SK-N-SH (cell line): ENCODE results near the gene PPP1R1B. TPM values are rescaled to one million over a fixed set of nuclear protein-coding genes. Genes with fewer than 3 reads are reported as not detected.

Experiments
- CTCF ChIA-PET: fragments of 300-600, 350-600 bp; formaldehyde crosslinking; extraction: SDS; loops from one replicate; lab custom pipeline; 2021; lab: Yijun Ruan, JAX
- POLR2A ChIA-PET: fragments of 350-600 bp; sonication (Branson Sonifier 250); formaldehyde crosslinking; extraction: SDS; loops from one replicate; lab custom pipeline; 2020; ENCODE audit warnings: antibody characterized with exemption, inconsistent platforms; lab: Yijun Ruan, JAX
- DNase-seq: peaks from one replicate; pipeline ENCODE4 v3.0.0; 2012
- H2AFZ ChIP-seq: fragments of 200-600 bp; sonication (generic); 2 replicates; pipeline ENCODE4 v1.8.1; 2016; ENCODE audit warnings: antibody characterized with exemption, mild to moderate bottlenecking, low read depth
- H3F3A ChIP-seq: fragments of 200-600 bp; sonication (generic); replicated peaks from 2 replicates; pipeline ENCODE3; 2016; ENCODE audit warnings: antibody characterized with exemption, mild to moderate bottlenecking; ENCODE audit not compliant: insufficient read depth
- H3K27ac ChIP-seq, 2 experiments: fragments of 200-500 bp in 1 of 2; fragments of 200-600 bp in 1 of 2; sonication (Bioruptor generic) in 1 of 2; sonication (generic), shearing (Covaris generic) in 1 of 2; 2 replicates each; pipeline versions ENCODE4 v1.5.1 to v1.6.1; 2014 to 2016; ENCODE audit warnings: low read depth in 2 of 2, inconsistent platforms in 1 of 2, low read length in 1 of 2, mild to moderate bottlenecking in 1 of 2, mixed read lengths in 1 of 2
- H3K27me3 ChIP-seq: fragments of 200-600 bp; sonication (generic), shearing (Covaris generic); 2 replicates; pipeline ENCODE4 v1.6.1; 2016; ENCODE audit warnings: mixed run types; ENCODE audit not compliant: insufficient read depth
- H3K36me3 ChIP-seq, 2 experiments: fragments of 200-500 bp in 1 of 2; fragments of 200-600 bp in 1 of 2; sonication (Bioruptor generic) in 1 of 2; sonication (generic) in 1 of 2; replicated peaks in 1 of 2; 2 replicates each; pipeline versions ENCODE3 to v1.5.1; 2014 to 2016; ENCODE audit warnings: low read length in 1 of 2, mild to moderate bottlenecking in 1 of 2; ENCODE audit not compliant: insufficient read depth in 2 of 2, control insufficient read depth in 1 of 2
- H3K4me1 ChIP-seq, 2 experiments: fragments of 200-500 bp in 1 of 2; fragments of 200-600 bp in 1 of 2; sonication (Bioruptor generic) in 1 of 2; sonication (generic), shearing (Covaris generic) in 1 of 2; 2 replicates each; pipeline versions ENCODE4 v1.5.1 to v1.6.1; 2014 to 2016; ENCODE audit warnings: low read depth in 1 of 2, low read length in 1 of 2, mixed run types in 1 of 2; ENCODE audit not compliant: insufficient read depth in 2 of 2, control insufficient read depth in 1 of 2
- H3K4me2 ChIP-seq: fragments of 200-600 bp; sonication (generic), shearing (Covaris generic); 2 replicates; pipeline ENCODE4 v1.6.1; 2017; ENCODE audit warnings: mixed run types
- H3K4me3 ChIP-seq, 2 experiments: fragments of 200-500 bp in 1 of 2; fragments of 200-600 bp in 1 of 2; sonication (Bioruptor generic) in 1 of 2; sonication (generic), shearing (Covaris generic) in 1 of 2; 2 replicates each; pipeline versions ENCODE4 v1.5.1 to v1.8.1; 2014 to 2016; ENCODE audit warnings: low read depth in 2 of 2, inconsistent platforms in 1 of 2, low read length in 1 of 2, mild to moderate bottlenecking in 1 of 2, mixed read lengths in 1 of 2, moderate library complexity in 1 of 2
- H3K79me2 ChIP-seq: fragments of 200-600 bp; sonication (generic); 2 replicates; pipeline ENCODE4 v1.8.1; 2017; ENCODE audit warnings: mild to moderate bottlenecking; ENCODE audit not compliant: insufficient read depth
- H3K9ac ChIP-seq: fragments of 200-600 bp; sonication (generic); 2 replicates; pipeline ENCODE4 v1.6.1; 2017; ENCODE audit warnings: mixed run types
- H3K9me2 ChIP-seq: fragments of 200-600 bp; sonication (generic); 2 replicates; pipeline ENCODE4 v1.6.1; 2017; ENCODE audit warnings: mixed run types
- H3K9me3 ChIP-seq: fragments of 200-600 bp; sonication (generic); 2 replicates; pipeline ENCODE4 v1.6.1; 2017; ENCODE audit warnings: mixed run types, mild to moderate bottlenecking, moderate library complexity
- H4K20me1 ChIP-seq: fragments of 200-600 bp; sonication (generic); 2 replicates; pipeline ENCODE4 v1.6.1; 2017; ENCODE audit warnings: mild to moderate bottlenecking, mixed run types; ENCODE audit not compliant: insufficient read depth
- EZH2phosphoT487 ChIP-seq: fragments of 200-600 bp; sonication (generic); IDR thresholded peaks from 2 replicates; pipeline ENCODE4 v1.6.1; 2017; ENCODE audit warnings: low read depth, mixed run types, mild to moderate bottlenecking, antibody characterized with exemption, moderate library complexity, borderline replicate concordance
- FOXM1 ChIP-seq: IDR thresholded peaks from 2 replicates; pipeline ENCODE4 v1.4.0; 2012; ENCODE audit warnings: low read depth, mild to moderate bottlenecking
- JUND ChIP-seq: IDR thresholded peaks from 2 replicates; pipeline ENCODE4 v1.4.0; 2012
- RCOR1 ChIP-seq: fragments of 150-350 bp; IDR thresholded peaks from 2 replicates; pipeline ENCODE4 v1.6.1; 2017; ENCODE audit warnings: antibody characterized with exemption, low read length
- YY1 ChIP-seq: IDR thresholded peaks from 2 replicates; pipeline ENCODE4 v1.4.0; 2012; ENCODE audit warnings: low read depth, mild to moderate bottlenecking
- WGBS: methylation state at CpG from one replicate; pipeline ENCODE4 v1.1.6; 2017; ENCODE audit warnings: low lambda C conversion rate; 5-methylcytosine and 5-hydroxymethylcytosine counted together
- polyA plus RNA-seq, 3 experiments: library from polyadenylated mRNA; depleted of rRNA; stranded (reverse); fragments of >200 nt; gene quantifications; 2 replicates each; pipeline ENCODE4 v1.2.3, GENCODE V29; 2012
- TF ChIP-seq, protein P1 (sequence below): fragments of 150-350 bp; IDR thresholded peaks from 2 replicates; pipeline ENCODE4 v1.6.1; 2016; ENCODE audit warnings: mild to moderate bottlenecking, low read depth, low read length
- TF ChIP-seq, protein P2 (sequence below): IDR thresholded peaks from 2 replicates; pipeline ENCODE4; 2012
- TF ChIP-seq, protein P3 (sequence below): IDR thresholded peaks from 2 replicates; pipeline ENCODE4 v1.6.1; 2012; ENCODE audit warnings: mild to moderate bottlenecking, low read depth, low read length, moderate library complexity

Gene PPP1R1B
- polyA plus RNA-seq, 1 of the 3 experiments (the other 2 are of a cell fraction): 0.07 TPM

DNA sequence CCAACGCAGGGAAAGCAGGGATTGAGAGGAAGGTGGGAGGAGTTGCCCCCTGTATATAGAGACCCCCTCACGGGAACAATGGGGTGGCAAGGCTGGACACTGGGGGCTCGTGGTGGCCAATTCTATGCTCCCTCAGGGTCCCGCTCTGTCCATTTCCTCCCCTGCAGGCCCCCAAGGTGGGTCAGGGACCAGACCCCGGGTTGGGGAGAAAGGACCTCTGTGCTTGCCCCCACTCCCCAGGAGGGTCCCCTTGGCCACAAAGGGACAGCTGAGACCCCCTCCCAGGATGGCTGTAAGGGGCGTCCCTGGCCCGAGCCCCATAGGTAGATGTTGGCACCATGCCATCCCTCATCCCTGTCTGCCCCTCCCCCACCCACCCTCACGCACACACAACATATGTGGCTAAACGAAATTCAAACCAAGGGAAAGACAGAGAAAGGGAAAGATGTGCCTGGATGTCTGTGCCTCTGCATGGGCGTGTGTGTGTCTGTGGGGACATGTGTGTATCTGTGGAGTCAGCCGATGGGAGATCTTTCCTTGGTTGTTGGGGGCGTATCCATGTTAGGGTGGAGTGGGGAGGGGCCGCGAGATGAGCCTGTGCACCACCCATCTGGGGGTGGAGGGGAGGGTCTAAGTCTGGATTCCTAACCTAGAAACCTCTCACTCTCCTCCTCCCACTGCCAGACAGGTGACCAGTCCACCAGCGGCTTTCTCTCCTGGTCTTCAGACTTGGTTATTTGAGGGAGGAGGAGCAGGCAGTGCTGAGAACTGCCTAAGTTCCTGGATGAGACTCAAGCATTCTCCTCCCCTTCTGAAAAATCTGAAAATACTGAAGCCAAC is 18.4 kb upstream of the PPP1R1B start:
- Histone ChIP-seq H3K4me1 (no peaks in the 10 kb centered on the region; a peak in 1 of 4 replicates), H3K27me3 (peaks cover 78% of the 10 kb centered on the region), H3K36me3 (no peaks in the 10 kb centered on the region), H3K4me2 (no peak overlapping the region), H3F3A (no peaks in the 10 kb centered on the region), H3K9ac (no peak overlapping the region), H3K27ac (no peak overlapping the region), H3K79me2 (no peaks in the 10 kb centered on the region), H4K20me1 (0 out of 2 replicates have a peak, but pooled peaks cover 3% of the 10 kb centered on the region), H3K9me3 (no peaks in the 10 kb centered on the region), H3K4me3 (no peak overlapping the region), H3K9me2 (no peaks in the 10 kb centered on the region), H2AFZ (no peak overlapping the region)
- TF ChIP-seq EZH2phosphoT487 (no peak), YY1 (no peak), FOXM1 (no peak), RCOR1 (no peak), JUND (no peak)
- TF ChIP-seq, protein P1, sequence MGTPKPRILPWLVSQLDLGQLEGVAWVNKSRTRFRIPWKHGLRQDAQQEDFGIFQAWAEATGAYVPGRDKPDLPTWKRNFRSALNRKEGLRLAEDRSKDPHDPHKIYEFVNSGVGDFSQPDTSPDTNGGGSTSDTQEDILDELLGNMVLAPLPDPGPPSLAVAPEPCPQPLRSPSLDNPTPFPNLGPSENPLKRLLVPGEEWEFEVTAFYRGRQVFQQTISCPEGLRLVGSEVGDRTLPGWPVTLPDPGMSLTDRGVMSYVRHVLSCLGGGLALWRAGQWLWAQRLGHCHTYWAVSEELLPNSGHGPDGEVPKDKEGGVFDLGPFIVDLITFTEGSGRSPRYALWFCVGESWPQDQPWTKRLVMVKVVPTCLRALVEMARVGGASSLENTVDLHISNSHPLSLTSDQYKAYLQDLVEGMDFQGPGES: no peak
- TF ChIP-seq, protein P2, sequence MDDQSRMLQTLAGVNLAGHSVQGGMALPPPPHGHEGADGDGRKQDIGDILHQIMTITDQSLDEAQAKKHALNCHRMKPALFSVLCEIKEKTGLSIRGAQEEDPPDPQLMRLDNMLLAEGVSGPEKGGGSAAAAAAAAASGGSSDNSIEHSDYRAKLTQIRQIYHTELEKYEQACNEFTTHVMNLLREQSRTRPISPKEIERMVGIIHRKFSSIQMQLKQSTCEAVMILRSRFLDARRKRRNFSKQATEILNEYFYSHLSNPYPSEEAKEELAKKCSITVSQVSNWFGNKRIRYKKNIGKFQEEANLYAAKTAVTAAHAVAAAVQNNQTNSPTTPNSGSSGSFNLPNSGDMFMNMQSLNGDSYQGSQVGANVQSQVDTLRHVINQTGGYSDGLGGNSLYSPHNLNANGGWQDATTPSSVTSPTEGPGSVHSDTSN: no peak
- TF ChIP-seq, protein P3, sequence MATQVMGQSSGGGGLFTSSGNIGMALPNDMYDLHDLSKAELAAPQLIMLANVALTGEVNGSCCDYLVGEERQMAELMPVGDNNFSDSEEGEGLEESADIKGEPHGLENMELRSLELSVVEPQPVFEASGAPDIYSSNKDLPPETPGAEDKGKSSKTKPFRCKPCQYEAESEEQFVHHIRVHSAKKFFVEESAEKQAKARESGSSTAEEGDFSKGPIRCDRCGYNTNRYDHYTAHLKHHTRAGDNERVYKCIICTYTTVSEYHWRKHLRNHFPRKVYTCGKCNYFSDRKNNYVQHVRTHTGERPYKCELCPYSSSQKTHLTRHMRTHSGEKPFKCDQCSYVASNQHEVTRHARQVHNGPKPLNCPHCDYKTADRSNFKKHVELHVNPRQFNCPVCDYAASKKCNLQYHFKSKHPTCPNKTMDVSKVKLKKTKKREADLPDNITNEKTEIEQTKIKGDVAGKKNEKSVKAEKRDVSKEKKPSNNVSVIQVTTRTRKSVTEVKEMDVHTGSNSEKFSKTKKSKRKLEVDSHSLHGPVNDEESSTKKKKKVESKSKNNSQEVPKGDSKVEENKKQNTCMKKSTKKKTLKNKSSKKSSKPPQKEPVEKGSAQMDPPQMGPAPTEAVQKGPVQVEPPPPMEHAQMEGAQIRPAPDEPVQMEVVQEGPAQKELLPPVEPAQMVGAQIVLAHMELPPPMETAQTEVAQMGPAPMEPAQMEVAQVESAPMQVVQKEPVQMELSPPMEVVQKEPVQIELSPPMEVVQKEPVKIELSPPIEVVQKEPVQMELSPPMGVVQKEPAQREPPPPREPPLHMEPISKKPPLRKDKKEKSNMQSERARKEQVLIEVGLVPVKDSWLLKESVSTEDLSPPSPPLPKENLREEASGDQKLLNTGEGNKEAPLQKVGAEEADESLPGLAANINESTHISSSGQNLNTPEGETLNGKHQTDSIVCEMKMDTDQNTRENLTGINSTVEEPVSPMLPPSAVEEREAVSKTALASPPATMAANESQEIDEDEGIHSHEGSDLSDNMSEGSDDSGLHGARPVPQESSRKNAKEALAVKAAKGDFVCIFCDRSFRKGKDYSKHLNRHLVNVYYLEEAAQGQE: no peak
- ChIA-PET POLR2A (no interaction called here), CTCF (interaction anchor here (17.5 kb wide), 1 partner anchor 14 kb away, joined by 285 read pairs; the partner anchor contains the start of gene PPP1R1B)
- no peak for DNase-seq
- 27% methylated on average over 13 of the region's 15 CpGs for WGBS

DNA sequence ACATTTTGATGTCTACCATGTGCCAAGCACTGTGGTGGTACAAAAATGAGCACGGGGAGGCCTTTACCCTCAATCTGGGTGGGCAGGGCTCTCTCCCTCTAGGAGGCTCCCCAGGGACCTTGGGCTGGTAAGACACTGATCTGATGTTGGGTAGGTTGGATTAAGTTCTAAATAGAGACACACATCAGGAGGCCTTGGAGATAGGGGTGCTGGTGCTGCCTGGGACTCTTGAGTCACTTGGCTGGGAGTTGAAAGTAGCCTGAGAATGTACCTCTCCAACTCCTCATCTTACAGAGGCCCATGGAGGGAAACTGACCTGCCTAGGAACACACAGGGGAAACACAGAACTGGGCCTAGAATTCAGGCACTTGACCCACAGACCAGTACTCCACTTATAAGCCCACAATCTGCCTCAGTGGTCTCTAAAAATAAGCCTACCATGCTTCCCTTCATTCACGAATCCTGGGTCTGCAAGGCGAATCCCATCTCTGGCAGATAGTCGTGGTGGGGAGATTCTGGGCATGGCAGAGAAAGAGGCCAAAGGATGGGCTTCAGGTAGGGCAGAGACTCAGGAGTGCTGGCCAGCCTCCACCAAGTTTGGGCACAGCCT is 17.2 kb upstream of the PPP1R1B start:
- no peaks in the 10 kb centered on the region for H3K9me2 ChIP-seq
- no peaks in the 10 kb centered on the region for H3F3A ChIP-seq
- DNase-seq: no peak
- no peak overlapping the region for H3K4me3 ChIP-seq
- WGBS: 44% methylated on average over 4 of the region's 4 CpGs
- H3K36me3 ChIP-seq: no peaks in the 10 kb centered on the region
- H3K79me2 ChIP-seq: no peaks in the 10 kb centered on the region
- POLR2A ChIA-PET: no interaction called here
- H3K4me1 ChIP-seq: no peaks in the 10 kb centered on the region; a peak in 1 of 4 replicates
- no peak overlapping the region for H3K4me2 ChIP-seq
- no peaks in the 10 kb centered on the region for H3K9me3 ChIP-seq
- H3K27me3 ChIP-seq: peaks cover 67% of the 10 kb centered on the region
- no peak overlapping the region for H2AFZ ChIP-seq
- H3K27ac ChIP-seq: no peak overlapping the region
- no peaks in the 10 kb centered on the region for H4K20me1 ChIP-seq
- no peak overlapping the region for H3K9ac ChIP-seq
- no peak for TF ChIP-seq EZH2phosphoT487
- TF ChIP-seq JUND: no peak
- TF ChIP-seq, all 33 proteins: peak for 0
- CTCF ChIA-PET: interaction anchor here (17.5 kb wide), 1 partner anchor 12 kb away, joined by 285 read pairs; the partner anchor contains the start of gene PPP1R1B
